Measurements from ENCODE around the gene PCNX1.
"Not testable (repeated sequence)": the region's sequence is repeated elsewhere in the genome, so short reads cannot be mapped to it uniquely, and the experiment has no call there.

PCNX1 gene

GRCh38 chr14:71143381-71144290 lies 236.4 kb downstream of the PCNX1 start:
- no peak overlapping the region for H3K4me3 ChIP-seq (ENCODE audit: low read length)
- TF ChIP-seq ZNF274 (IDR thresholded peaks at IDR 0.05; ENCODE audit: low read depth, low read length), result no peak

- H3K4me3 ChIP-seq (ENCODE audit: low read length), result not testable (repeated sequence)
These were observed 240.1 kb downstream of the PCNX1 start for GRCh38 chr14:71147335-71147734.

- H3K4me3 ChIP-seq (ENCODE audit: low read length), result no peak overlapping the region
- no peak for TF ChIP-seq ZNF274 (IDR thresholded peaks at IDR 0.05; ENCODE audit: low read depth, low read length)
These were observed 241.4 kb downstream of the PCNX1 start for GRCh38 chr14:71148627-71149026.

- no peak for TF ChIP-seq ZNF274 (IDR thresholded peaks at IDR 0.05; ENCODE audit: low read depth, low read length)
- H3K4me3 ChIP-seq (ENCODE audit: low read length), result no peak overlapping the region
These were observed 243.5 kb downstream of the PCNX1 start for GRCh38 chr14:71150737-71151136.

GRCh38 chr14:71155743-71156142 lies 248.5 kb downstream of the PCNX1 start:
- TF ChIP-seq ZNF274 (IDR thresholded peaks at IDR 0.05; ENCODE audit: low read depth, low read length), result no peak
- H3K4me3 ChIP-seq (ENCODE audit: low read length), result no peak overlapping the region

- no peak for TF ChIP-seq ZNF274 (IDR thresholded peaks at IDR 0.05; ENCODE audit: low read depth, low read length)
- H3K4me3 ChIP-seq (ENCODE audit: low read length), result no peak overlapping the region; the same call in 1 of the 2 replicates
These were observed 256.0 kb downstream of the PCNX1 start for GRCh38 chr14:71163050-71163841.

GRCh38 chr14:71163842-71164629 lies 256.8 kb downstream of the PCNX1 start:
- H3K4me3 ChIP-seq (ENCODE audit: low read length), result no peak overlapping the region
- TF ChIP-seq ZNF274 (IDR thresholded peaks at IDR 0.05; ENCODE audit: low read depth, low read length), result no peak
